Astrocyte (in vitro differentiated cells and primary cell): ENCODE data around the gene CXCL9. TPM values are rescaled to one million over a fixed set of nuclear protein-coding genes. Genes with fewer than 3 reads are reported as not detected.

Source experiments
- DNase-seq: peaks from one replicate; pipeline ENCODE4 v3.0.0-alpha.2; 2010; ENCODE audit warnings: low read depth
- FAIRE-seq: peaks from 2 replicates; lab custom pipeline; 2011; peaks lifted over from hg19 to GRCh38; lab: Jason Lieb, UNC
- H2AFZ ChIP-seq: 2 replicates; pipeline ENCODE4 v1.6.0; 2012; ENCODE audit warnings: low read depth, low read length, inconsistent platforms
- H3K27ac ChIP-seq: 2 replicates; pipeline ENCODE4 v1.5.1; 2011; ENCODE audit warnings: low read depth, low read length, inconsistent platforms
- H3K27me3 ChIP-seq: 2 replicates; pipeline ENCODE4 v1.6.0; 2011; ENCODE audit warnings: low read length, inconsistent platforms; ENCODE audit not compliant: insufficient read depth
- H3K36me3 ChIP-seq: 2 replicates; pipeline ENCODE4 v1.5.1; 2011; ENCODE audit warnings: low read length, inconsistent platforms; ENCODE audit not compliant: insufficient read depth
- H3K4me1 ChIP-seq: 2 replicates; pipeline ENCODE4 v1.5.1; 2011; ENCODE audit warnings: low read length, inconsistent platforms; ENCODE audit not compliant: insufficient read depth
- H3K4me2 ChIP-seq: 2 replicates; pipeline ENCODE4 v1.6.0; 2012; ENCODE audit warnings: low read length, inconsistent platforms
- H3K4me3 ChIP-seq: 2 replicates; pipeline ENCODE4 v1.5.1; 2011; ENCODE audit warnings: low read depth, mild to moderate bottlenecking, low read length, inconsistent platforms; ENCODE audit not compliant: insufficient read depth
- H3K79me2 ChIP-seq: 2 replicates; pipeline ENCODE4 v1.6.0; 2012; ENCODE audit warnings: mild to moderate bottlenecking, low read length, inconsistent platforms; ENCODE audit not compliant: insufficient read depth
- H3K9ac ChIP-seq: 2 replicates; pipeline ENCODE4 v1.6.0; 2012; ENCODE audit warnings: mild to moderate bottlenecking, low read length, inconsistent platforms
- H3K9me3 ChIP-seq: 2 replicates; pipeline ENCODE4 v1.5.1; 2012; ENCODE audit warnings: low read depth, mild to moderate bottlenecking, low read length, inconsistent platforms; ENCODE audit not compliant: insufficient read depth
- H4K20me1 ChIP-seq: 2 replicates; pipeline ENCODE4 v1.6.0; 2012; ENCODE audit warnings: low read length, inconsistent platforms; ENCODE audit not compliant: insufficient read depth
- H3K27ac Mint-ChIP-seq: one replicate; pipeline ENCODE4 v1.8.0; 2021; ENCODE audit warnings: mild to moderate bottlenecking, mixed read lengths; ENCODE audit not compliant: unreplicated experiment
- H3K27me3 Mint-ChIP-seq: one replicate; pipeline ENCODE4 v1.8.0; 2021; ENCODE audit warnings: low read depth, mixed read lengths; ENCODE audit not compliant: unreplicated experiment
- H3K36me3 Mint-ChIP-seq: one replicate; pipeline ENCODE4 v1.8.0; 2021; ENCODE audit warnings: low read depth, mixed read lengths; ENCODE audit not compliant: unreplicated experiment
- H3K4me1 Mint-ChIP-seq: one replicate; pipeline ENCODE4 v1.8.0; 2021; ENCODE audit warnings: low read depth, mixed read lengths; ENCODE audit not compliant: unreplicated experiment
- H3K4me3 Mint-ChIP-seq: one replicate; pipeline ENCODE4 v1.8.0; 2021; ENCODE audit warnings: mild to moderate bottlenecking, moderate library complexity, mixed read lengths; ENCODE audit not compliant: unreplicated experiment
- H3K9me3 Mint-ChIP-seq: one replicate; pipeline ENCODE4 v1.8.0; 2021; ENCODE audit warnings: mild to moderate bottlenecking, mixed read lengths; ENCODE audit not compliant: unreplicated experiment
- CTCF ChIP-seq: IDR thresholded peaks from 2 replicates; pipeline ENCODE4 v1.5.1; 2011; ENCODE audit warnings: low read depth, mild to moderate bottlenecking, inconsistent platforms, low read length, moderate library complexity; ENCODE audit not compliant: insufficient read depth
- EZH2 ChIP-seq: IDR thresholded peaks from 2 replicates; pipeline ENCODE4 v1.6.1; 2012; ENCODE audit warnings: mild to moderate bottlenecking, low read length, inconsistent platforms; ENCODE audit not compliant: insufficient read depth
- total RNA-seq: library from RNA; stranded (reverse); gene quantifications from 2 replicates; pipeline ENCODE4 v1.2.1, GENCODE V29; 2021

The CXCL9 gene
- total RNA-seq, 1 donor from 2014 or later: not detected

GRCh38 chr4:76011018-76011670, 3.8 kb upstream of the CXCL9 start:
- Histone ChIP-seq H3K36me3 (no peaks in the 10 kb centered on the region), H2AFZ (no peak overlapping the region), H3K4me2 (peak overlapping the region; percentile 77), H3K4me1 (peaks cover 12% of the 10 kb centered on the region), H3K79me2 (no peaks in the 10 kb centered on the region), H3K27me3 (peaks cover 3% of the 10 kb centered on the region), H3K4me3 (no peak overlapping the region), H4K20me1 (no peaks in the 10 kb centered on the region), H3K9ac (no peak overlapping the region), H3K27ac (no peak overlapping the region), H3K9me3 (no peaks in the 10 kb centered on the region)
- Mint-ChIP-seq H3K4me1 (peaks cover 16% of the 10 kb centered on the region), H3K36me3 (no peaks in the 10 kb centered on the region), H3K27ac (peak overlapping the region; percentile 93), H3K9me3 (peaks cover 2% of the 10 kb centered on the region), H3K4me3 (no peak overlapping the region), H3K27me3 (no peaks in the 10 kb centered on the region)
- DNase-seq (no peak), FAIRE-seq (no peak)
- no peak for TF ChIP-seq CTCF
- TF ChIP-seq EZH2: no peak

GRCh38 chr4:76010576-76010975, 3.3 kb upstream of the CXCL9 start:
- no peak overlapping the region for H3K4me2 ChIP-seq
- no peaks in the 10 kb centered on the region for H3K36me3 ChIP-seq
- peaks cover 3% of the 10 kb centered on the region for H3K27me3 ChIP-seq
- Mint-ChIP-seq H3K4me3 (no peak overlapping the region), H3K4me1 (peaks cover 16% of the 10 kb centered on the region), H3K36me3 (no peaks in the 10 kb centered on the region), H3K9me3 (peaks cover 2% of the 10 kb centered on the region), H3K27ac (no peak overlapping the region), H3K27me3 (no peaks in the 10 kb centered on the region)
- H4K20me1 ChIP-seq: no peaks in the 10 kb centered on the region
- FAIRE-seq (no peak), DNase-seq (no peak)
- no peak overlapping the region for H3K4me3 ChIP-seq
- TF ChIP-seq EZH2: no peak
- TF ChIP-seq CTCF: no peak
- peaks cover 12% of the 10 kb centered on the region for H3K4me1 ChIP-seq
- H3K27ac ChIP-seq: no peak overlapping the region
- no peak overlapping the region for H2AFZ ChIP-seq
- no peak overlapping the region for H3K9ac ChIP-seq
- H3K9me3 ChIP-seq: no peaks in the 10 kb centered on the region
- no peaks in the 10 kb centered on the region for H3K79me2 ChIP-seq

GRCh38 chr4:76009311-76009710, 2.0 kb upstream of the CXCL9 start:
- DNase-seq (no peak), FAIRE-seq (no peak)
- no peak overlapping the region for H3K9ac ChIP-seq
- TF ChIP-seq EZH2 (no peak), CTCF (no peak)
- H3K36me3 ChIP-seq: no peaks in the 10 kb centered on the region
- H3K4me2 ChIP-seq: no peak overlapping the region
- Mint-ChIP-seq H3K27ac (no peak overlapping the region), H3K4me1 (peaks cover 16% of the 10 kb centered on the region), H3K4me3 (no peak overlapping the region), H3K9me3 (peaks cover 2% of the 10 kb centered on the region), H3K27me3 (no peaks in the 10 kb centered on the region), H3K36me3 (no peaks in the 10 kb centered on the region)
- no peak overlapping the region for H3K27ac ChIP-seq
- no peaks in the 10 kb centered on the region for H3K9me3 ChIP-seq
- H3K27me3 ChIP-seq: peaks cover 3% of the 10 kb centered on the region
- H3K79me2 ChIP-seq: no peaks in the 10 kb centered on the region
- H4K20me1 ChIP-seq: no peaks in the 10 kb centered on the region
- H2AFZ ChIP-seq: no peak overlapping the region
- H3K4me1 ChIP-seq: peaks cover 12% of the 10 kb centered on the region
- H3K4me3 ChIP-seq: no peak overlapping the region
